Endodermal cell (in vitro differentiated cells): ENCODE results near the gene BNC2. TPM values are rescaled to one million over a fixed set of nuclear protein-coding genes. Genes with fewer than 3 reads are reported as not detected.

ENCODE experiments used
- DNase-seq: peaks from one replicate; pipeline ENCODE4 v3.0.0-alpha.2; 2017
- H3K27ac ChIP-seq: 2 replicates; pipeline ENCODE4 v1.5.1; 2013; ENCODE audit warnings: mild to moderate bottlenecking, low read depth, low read length, moderate library complexity
- H3K27me3 ChIP-seq: 2 replicates; pipeline ENCODE4 v1.6.1; 2013; ENCODE audit warnings: mild to moderate bottlenecking, low read length, moderate library complexity; ENCODE audit not compliant: insufficient read depth, control insufficient read depth, poor library complexity, severe bottlenecking
- H3K36me3 ChIP-seq: 2 replicates; pipeline ENCODE4 v1.7.0; 2013; ENCODE audit warnings: mild to moderate bottlenecking, low read length, moderate library complexity; ENCODE audit not compliant: control insufficient read depth, insufficient read depth
- H3K4me1 ChIP-seq: one replicate; pipeline ENCODE4 v1.7.0; 2013; ENCODE audit warnings: low read length; ENCODE audit not compliant: control insufficient read depth, insufficient read depth
- H3K4me3 ChIP-seq: 2 replicates; pipeline ENCODE4 v1.5.1; 2013; ENCODE audit warnings: mild to moderate bottlenecking, low read length, moderate library complexity
- H3K9ac ChIP-seq: 2 replicates; pipeline ENCODE4 v1.6.1; 2013; ENCODE audit warnings: mild to moderate bottlenecking, low read length, moderate library complexity; ENCODE audit not compliant: poor library complexity, severe bottlenecking; ENCODE audit errors: extremely low read depth
- H3K9me3 ChIP-seq: 2 replicates; pipeline ENCODE4 v1.6.1; 2013; ENCODE audit warnings: mild to moderate bottlenecking, low read length, moderate library complexity; ENCODE audit not compliant: control insufficient read depth
- H3K27ac Mint-ChIP-seq: 2 replicates; pipeline ENCODE4 v1.8.0; 2020; ENCODE audit warnings: mixed read lengths
- H3K27me3 Mint-ChIP-seq: 2 replicates; pipeline ENCODE4 v1.8.0; 2021; ENCODE audit warnings: mild to moderate bottlenecking, mixed read lengths; ENCODE audit not compliant: insufficient read depth
- H3K36me3 Mint-ChIP-seq: 2 replicates; pipeline ENCODE4 v1.8.0; 2020; ENCODE audit warnings: low read depth, mixed read lengths
- H3K4me1 Mint-ChIP-seq: 2 replicates; pipeline ENCODE4 v1.8.0; 2020; ENCODE audit warnings: mixed read lengths
- H3K4me3 Mint-ChIP-seq: 2 replicates; pipeline ENCODE4 v1.8.0; 2020; ENCODE audit warnings: mild to moderate bottlenecking, moderate library complexity, mixed read lengths
- H3K9me3 Mint-ChIP-seq: 2 replicates; pipeline ENCODE4 v1.8.0; 2020; ENCODE audit warnings: mild to moderate bottlenecking, mixed read lengths
- CTCF ChIP-seq: fragments of 200-600 bp; sonication (generic); conservative IDR thresholded peaks from 2 replicates; pipeline ENCODE4 v1.5.0; 2021; ENCODE audit warnings: antibody characterized with exemption, mild to moderate bottlenecking
- WGBS, 2 experiments: methylation state at CpG; one replicate each; pipeline versions ENCODE4 v1.1.5 to v1.1.7; 2013; ENCODE audit warnings: missing lambda C conversion rate in 2 of 2, mixed read lengths in 1 of 2; ENCODE audit not compliant: insufficient coverage in 1 of 2, insufficient read length in 1 of 2; 5-methylcytosine and 5-hydroxymethylcytosine counted together
- total RNA-seq, 2 donors: library from RNA; stranded (reverse); fragmentation: NEBNext Ultra II Directional in 1 of 2; extraction: Animal tissue kit (Norgen Biotek cat#: 25700) in 1 of 2; gene quantifications; 2 replicates in 1 of 2; 3 replicates in 1 of 2; pipeline ENCODE4 v1.2.1, GENCODE V29; 2021

The BNC2 gene
- total RNA-seq, 2 donors from 2014 or later, result 3.0 to 10.5 TPM

GRCh38 chr9:16434526-16434925 is 435.9 kb downstream of the BNC2 start:
- 91 to 100% methylated on average over 3 to 6 of the region's 6 CpGs for WGBS, 2 experiments
- Mint-ChIP-seq H3K27me3 (peaks cover 21% of the 10 kb centered on the region), H3K27ac (no peak overlapping the region), H3K36me3 (no peaks in the 10 kb centered on the region), H3K4me3 (no peak overlapping the region), H3K4me1 (peaks cover 20% of the 10 kb centered on the region), H3K9me3 (no peaks in the 10 kb centered on the region)
- Histone ChIP-seq H3K9me3 (no peaks in the 10 kb centered on the region), H3K4me1 (peaks cover 2% of the 10 kb centered on the region), H3K27me3 (no peaks in the 10 kb centered on the region), H3K27ac (no peak overlapping the region), H3K4me3 (no peak overlapping the region), H3K36me3 (no peaks in the 10 kb centered on the region), H3K9ac (no peak overlapping the region)
- no peak for TF ChIP-seq CTCF
- no peak for DNase-seq

GRCh38 chr9:16433494-16433893 is 437.0 kb downstream of the BNC2 start:
- H3K4me3 Mint-ChIP-seq, result no peak overlapping the region
- Histone ChIP-seq H3K27ac (no peak overlapping the region), H3K4me3 (no peak overlapping the region), H3K27me3 (peaks cover 8% of the 10 kb centered on the region), H3K36me3 (no peaks in the 10 kb centered on the region), H3K9ac (no peak overlapping the region), H3K4me1 (peaks cover 2% of the 10 kb centered on the region), H3K9me3 (no peaks in the 10 kb centered on the region)
- peaks cover 26% of the 10 kb centered on the region for H3K27me3 Mint-ChIP-seq
- H3K36me3 Mint-ChIP-seq, result no peaks in the 10 kb centered on the region
- TF ChIP-seq CTCF, result no peak
- H3K27ac Mint-ChIP-seq, result no peak overlapping the region
- H3K4me1 Mint-ChIP-seq, result peaks cover 23% of the 10 kb centered on the region
- WGBS, 2 experiments, result 95 to 100% methylated on average over 2 to 3 of the region's 3 CpGs
- H3K9me3 Mint-ChIP-seq, result no peaks in the 10 kb centered on the region
- no peak for DNase-seq

GRCh38 chr9:16431666-16432392 is 438.6 kb downstream of the BNC2 start:
- H3K27me3 Mint-ChIP-seq, result peaks cover 37% of the 10 kb centered on the region
- H3K27ac Mint-ChIP-seq, result no peak overlapping the region
- no peaks in the 10 kb centered on the region for H3K9me3 Mint-ChIP-seq

More at GRCh38 chr9:16431666-16432392, 438.6 kb downstream of the BNC2 start:
- no peaks in the 10 kb centered on the region for H3K36me3 Mint-ChIP-seq
- WGBS, 2 experiments, result 94 to 100% methylated on average over 1 to 3 of the region's 3 CpGs
- no peak overlapping the region for H3K4me3 Mint-ChIP-seq
- no peaks in the 10 kb centered on the region for H3K9me3 ChIP-seq
- no peak for DNase-seq
- H3K36me3 ChIP-seq, result no peaks in the 10 kb centered on the region
- no peak overlapping the region for H3K4me3 ChIP-seq
- peaks cover 23% of the 10 kb centered on the region for H3K4me1 Mint-ChIP-seq
- H3K27ac ChIP-seq, result no peak overlapping the region
- no peak for TF ChIP-seq CTCF
- no peak overlapping the region for H3K9ac ChIP-seq
- peaks cover 2% of the 10 kb centered on the region for H3K4me1 ChIP-seq
- peaks cover 8% of the 10 kb centered on the region for H3K27me3 ChIP-seq
